ENCODE measurements around the gene TRPM5.

DNA sequence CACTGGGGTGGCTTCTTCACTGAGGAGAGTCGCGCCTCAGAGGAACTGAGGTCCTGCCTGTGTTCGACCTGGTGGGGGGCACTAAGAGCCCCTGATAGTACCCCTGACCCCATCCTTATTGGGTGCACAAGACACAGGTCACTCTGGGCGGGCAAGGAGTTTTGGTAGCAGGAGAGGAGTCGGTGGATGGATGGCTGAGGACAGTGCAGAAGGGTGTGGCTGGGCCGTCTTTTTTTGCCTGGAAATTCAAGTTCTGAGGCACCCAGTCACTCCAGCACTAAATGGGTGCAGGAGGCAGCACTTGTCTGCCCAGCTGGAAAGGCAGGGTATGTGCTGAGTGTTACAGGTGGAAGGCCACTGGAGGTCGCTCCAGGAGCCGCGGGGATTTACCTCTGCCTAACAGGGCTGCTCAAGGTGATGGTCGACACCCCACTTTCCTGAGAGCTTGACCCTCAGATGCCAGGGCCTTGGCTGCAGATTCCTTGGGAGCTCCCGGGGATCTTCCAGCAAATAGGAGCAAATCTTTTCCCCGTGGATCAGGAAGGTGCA lies 42.8 kb downstream of the TRPM5 start:
- no peak for TF ChIP-seq POLR2AphosphoS5 (IDR thresholded peaks at IDR 0.05)
- TF ChIP-seq, protein P1, sequence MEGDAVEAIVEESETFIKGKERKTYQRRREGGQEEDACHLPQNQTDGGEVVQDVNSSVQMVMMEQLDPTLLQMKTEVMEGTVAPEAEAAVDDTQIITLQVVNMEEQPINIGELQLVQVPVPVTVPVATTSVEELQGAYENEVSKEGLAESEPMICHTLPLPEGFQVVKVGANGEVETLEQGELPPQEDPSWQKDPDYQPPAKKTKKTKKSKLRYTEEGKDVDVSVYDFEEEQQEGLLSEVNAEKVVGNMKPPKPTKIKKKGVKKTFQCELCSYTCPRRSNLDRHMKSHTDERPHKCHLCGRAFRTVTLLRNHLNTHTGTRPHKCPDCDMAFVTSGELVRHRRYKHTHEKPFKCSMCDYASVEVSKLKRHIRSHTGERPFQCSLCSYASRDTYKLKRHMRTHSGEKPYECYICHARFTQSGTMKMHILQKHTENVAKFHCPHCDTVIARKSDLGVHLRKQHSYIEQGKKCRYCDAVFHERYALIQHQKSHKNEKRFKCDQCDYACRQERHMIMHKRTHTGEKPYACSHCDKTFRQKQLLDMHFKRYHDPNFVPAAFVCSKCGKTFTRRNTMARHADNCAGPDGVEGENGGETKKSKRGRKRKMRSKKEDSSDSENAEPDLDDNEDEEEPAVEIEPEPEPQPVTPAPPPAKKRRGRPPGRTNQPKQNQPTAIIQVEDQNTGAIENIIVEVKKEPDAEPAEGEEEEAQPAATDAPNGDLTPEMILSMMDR (IDR thresholded peaks at IDR 0.05): no peak
- no peak for TF ChIP-seq EP300 (IDR thresholded peaks at IDR 0.05)

Data from stomach (tissue), 4 donors.